Activated CD8-positive, alpha-beta memory T cell treated with anti-CD3 and anti-CD28 coated beads for 48 hours (primary cell): ENCODE data around the gene KRT14.

Source experiments
- DNase-seq, 3 experiments: peaks; one replicate each; pipeline ENCODE4 v3.0.0-alpha.2; 2020; ENCODE audit warnings: low read depth in 2 of 3, low spot score in 2 of 3

Gene KRT14

GRCh38 chr17:41533613-41534012 is 53.1 kb downstream of the KRT14 start:
- no peak for DNase-seq

GRCh38 chr17:41532947-41533570 is 53.6 kb downstream of the KRT14 start:
- no peak for DNase-seq
